NCI-H2196 (cell line): ENCODE data around the gene POLR1C.
"Not testable (repeated sequence)": the region's sequence is repeated elsewhere in the genome, so short reads cannot be mapped to it uniquely, and the experiment has no call there.

Source experiments
- DNase-seq: peaks from one replicate; lab custom pipeline; 2025; ENCODE audit not compliant: unreplicated experiment; lab: John Stamatoyannopoulos, UW

Gene POLR1C

DNA sequence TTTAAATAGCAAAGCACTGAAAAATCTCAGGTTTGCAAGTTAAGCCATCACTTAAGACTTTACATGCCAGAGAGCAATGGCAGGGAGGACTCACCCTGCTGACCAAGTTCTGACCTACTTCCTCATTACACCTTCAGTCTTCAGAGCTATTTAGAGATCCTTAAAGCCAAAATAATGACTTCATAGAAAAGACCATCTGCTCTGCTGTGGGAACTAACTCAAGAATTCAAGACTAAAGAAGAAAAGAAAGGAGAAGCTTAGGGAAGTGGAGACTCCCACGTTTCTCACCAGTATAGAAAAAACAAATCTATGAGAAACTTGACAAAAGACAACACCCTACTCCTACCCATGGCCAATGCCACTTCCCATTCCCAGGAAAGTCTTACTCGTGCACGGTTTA lies 30.3 kb downstream of the POLR1C start:
- no peak for DNase-seq

GRCh38 chr6:43557620-43558019 lies 40.7 kb downstream of the POLR1C start:
- DNase-seq = not testable (repeated sequence)

DNA sequence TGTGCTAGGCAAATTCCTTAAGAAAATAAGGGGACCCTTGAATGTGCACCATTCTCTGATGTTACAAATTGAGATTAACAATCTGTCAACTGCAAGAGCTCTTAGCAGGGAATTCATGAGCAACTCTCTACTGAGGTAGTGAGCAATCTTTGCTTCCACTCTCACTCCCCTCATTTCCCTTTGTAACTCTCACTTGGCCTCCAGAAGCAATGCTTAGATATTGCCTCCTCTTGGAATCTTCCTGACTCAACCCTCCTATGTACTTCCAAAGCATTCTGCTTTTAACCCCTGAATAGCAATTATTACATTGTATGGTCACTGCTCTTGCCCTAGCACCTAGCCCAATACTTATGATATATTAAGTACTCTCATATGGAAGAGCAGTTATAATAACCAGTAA lies 42.4 kb downstream of the POLR1C start:
- no peak for DNase-seq

- no peak for DNase-seq
Observed at GRCh38 chr6:43570876-43571441, 54.1 kb downstream of the POLR1C start.
